Muscle layer of colon (tissue), 2 donors: ENCODE data around the gene GRAMD4.

Experiments used
- H3K27ac ChIP-seq: one replicate; pipeline ENCODE4 v1.7.0; 2013; ENCODE audit warnings: low read depth, mild to moderate bottlenecking, low read length, moderate library complexity
- H3K27me3 ChIP-seq, 2 donors: one replicate each; pipeline ENCODE4 v1.7.0; 2013; ENCODE audit warnings: low read length in 2 of 2, mild to moderate bottlenecking in 2 of 2; ENCODE audit not compliant: insufficient read depth in 2 of 2, control insufficient read depth in 1 of 2
- H3K36me3 ChIP-seq: one replicate; pipeline ENCODE4 v1.7.0; 2013; ENCODE audit warnings: mild to moderate bottlenecking, low read length; ENCODE audit not compliant: insufficient read depth
- H3K4me1 ChIP-seq: one replicate; pipeline ENCODE4 v1.7.0; 2013; ENCODE audit warnings: mild to moderate bottlenecking, low read length; ENCODE audit not compliant: insufficient read depth
- H3K4me3 ChIP-seq, 2 donors: one replicate each; pipeline ENCODE4 v1.7.0; 2013; ENCODE audit warnings: low read length in 2 of 2, low read depth in 1 of 2, mild to moderate bottlenecking in 1 of 2, moderate library complexity in 1 of 2
- H3K9ac ChIP-seq: one replicate; pipeline ENCODE4 v1.7.0; 2013; ENCODE audit warnings: low read length
- H3K9me3 ChIP-seq: one replicate; pipeline ENCODE4 v1.7.0; 2013; ENCODE audit warnings: mild to moderate bottlenecking, low read length
- donor health status: abdominal sarcoma.
- donor health status: Adenocarcinoma of cecum.

The GRAMD4 gene

DNA sequence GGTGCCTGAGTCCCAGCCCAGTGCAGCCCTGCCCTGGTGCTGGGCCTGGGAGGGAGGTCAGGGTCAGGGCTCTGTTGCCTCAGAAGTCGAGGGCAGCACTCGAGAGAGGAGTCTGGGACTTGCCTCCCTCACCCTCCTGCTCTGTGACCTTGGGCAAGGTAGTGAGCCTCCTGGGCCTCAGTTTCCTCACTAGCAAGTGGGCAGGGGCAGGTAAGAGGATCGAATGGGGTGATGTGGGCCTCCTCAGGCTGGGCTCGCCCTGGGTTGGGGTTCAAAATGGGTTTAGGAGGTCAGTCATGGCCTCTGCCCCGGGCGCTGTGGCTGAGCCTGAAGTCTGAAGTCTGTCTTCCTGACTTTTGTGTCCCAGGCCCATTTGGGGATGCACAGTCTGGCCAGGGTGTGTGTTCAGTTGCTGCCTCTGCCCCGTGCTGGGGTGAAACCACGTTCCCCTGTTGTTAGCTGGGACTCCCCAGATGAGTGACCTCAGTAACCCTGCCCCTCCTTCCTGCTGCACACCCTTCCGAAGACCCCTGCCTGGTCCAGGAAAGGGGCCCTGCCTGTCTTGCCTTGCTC lies 41.8 kb upstream of the GRAMD4 start:
- H3K27ac ChIP-seq, result peak overlapping the region; percentile 35
- H3K9me3 ChIP-seq, result no peaks in the 10 kb centered on the region
- no peaks in the 10 kb centered on the region for H3K27me3 ChIP-seq
- H3K36me3 ChIP-seq, result no peaks in the 10 kb centered on the region
- H3K4me3 ChIP-seq, result peak overlapping the region; percentile 64 to 76
- H3K4me1 ChIP-seq, result peaks cover 29% of the 10 kb centered on the region
- peak overlapping the region; percentile 14 for H3K9ac ChIP-seq

DNA sequence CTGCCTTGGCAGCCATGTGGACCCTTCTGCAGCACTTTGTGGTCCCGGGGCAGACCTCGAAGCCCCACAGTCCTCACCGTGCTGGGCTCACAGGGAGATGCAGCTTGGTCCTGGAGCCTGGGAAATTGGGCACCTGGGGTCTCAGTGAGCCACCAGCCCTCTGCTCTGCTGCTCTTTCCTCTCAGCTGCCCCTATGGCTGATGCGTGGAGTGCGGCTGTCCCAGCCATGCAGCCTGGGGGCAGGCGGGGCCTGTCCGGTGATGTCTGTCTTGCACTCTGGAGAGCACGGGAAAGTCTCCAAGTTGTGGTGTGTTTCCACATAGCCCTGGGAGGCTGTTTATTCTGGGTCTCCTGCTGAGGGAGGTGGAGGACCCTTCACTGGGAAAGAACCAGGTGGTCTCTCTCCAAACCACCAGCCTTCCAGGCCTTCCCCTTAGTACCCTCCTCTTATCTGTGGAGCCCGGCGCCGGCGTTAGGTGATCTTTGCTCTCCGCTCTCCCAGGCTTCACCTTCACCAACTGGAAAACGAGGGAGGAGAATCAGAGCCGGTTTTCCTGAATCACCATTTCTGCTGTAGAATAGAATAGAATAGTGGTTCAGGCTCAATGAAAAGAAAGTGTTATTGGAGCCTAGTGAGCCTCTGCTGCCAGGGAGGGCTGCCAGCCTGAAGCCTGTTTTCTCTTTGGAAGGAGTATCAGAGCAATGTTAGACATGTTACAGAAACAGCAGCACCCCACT lies 41.2 kb upstream of the GRAMD4 start:
- Histone ChIP-seq H3K27ac (peak overlapping the region; percentile 35), H3K36me3 (no peaks in the 10 kb centered on the region), H3K9me3 (no peaks in the 10 kb centered on the region), H3K27me3 (no peaks in the 10 kb centered on the region), H3K4me3 (peak overlapping the region; percentile 64 to 76), H3K9ac (peak overlapping the region; percentile 14), H3K4me1 (peaks cover 29% of the 10 kb centered on the region)

DNA sequence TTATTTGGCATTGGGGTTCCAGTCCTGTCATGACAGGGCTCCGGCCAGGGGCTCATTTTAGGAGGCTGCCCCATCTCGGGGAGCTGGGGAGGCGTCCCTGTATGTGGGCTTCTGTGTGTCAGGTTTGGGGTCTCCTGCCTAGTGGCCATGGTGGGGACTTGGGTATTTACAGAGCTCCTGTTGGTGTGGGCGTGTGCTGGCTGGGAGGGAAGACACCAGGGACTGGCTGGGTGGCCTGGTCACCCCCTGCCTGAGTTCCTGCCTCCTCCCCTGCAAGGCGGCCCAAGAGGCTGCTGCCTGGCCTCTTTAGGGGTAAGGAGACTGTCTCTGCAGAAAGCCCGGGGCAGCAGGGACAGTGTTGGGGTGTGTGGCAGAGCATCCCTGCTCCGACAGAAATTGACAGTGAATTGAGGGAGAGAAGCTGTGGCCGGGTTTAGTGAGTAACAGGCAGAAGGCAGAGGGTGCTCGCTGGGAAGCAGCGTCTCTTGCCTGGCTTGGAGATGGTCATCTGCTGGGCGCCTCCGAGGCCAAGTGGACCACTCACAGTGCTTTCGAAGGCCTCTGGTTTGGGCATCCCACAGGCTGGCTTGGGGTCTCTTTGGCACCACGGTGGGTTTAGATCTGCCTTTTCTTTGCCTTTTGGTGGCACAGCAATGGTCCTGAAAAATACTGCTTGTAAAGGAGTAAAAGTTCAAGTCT lies 40.3 kb upstream of the GRAMD4 start:
- no peak overlapping the region for H3K4me3 ChIP-seq
- H3K27me3 ChIP-seq, result no peaks in the 10 kb centered on the region
- H3K9ac ChIP-seq, result no peak overlapping the region
- no peaks in the 10 kb centered on the region for H3K36me3 ChIP-seq
- no peaks in the 10 kb centered on the region for H3K9me3 ChIP-seq
- no peak overlapping the region for H3K27ac ChIP-seq
- H3K4me1 ChIP-seq, result peaks cover 36% of the 10 kb centered on the region

DNA sequence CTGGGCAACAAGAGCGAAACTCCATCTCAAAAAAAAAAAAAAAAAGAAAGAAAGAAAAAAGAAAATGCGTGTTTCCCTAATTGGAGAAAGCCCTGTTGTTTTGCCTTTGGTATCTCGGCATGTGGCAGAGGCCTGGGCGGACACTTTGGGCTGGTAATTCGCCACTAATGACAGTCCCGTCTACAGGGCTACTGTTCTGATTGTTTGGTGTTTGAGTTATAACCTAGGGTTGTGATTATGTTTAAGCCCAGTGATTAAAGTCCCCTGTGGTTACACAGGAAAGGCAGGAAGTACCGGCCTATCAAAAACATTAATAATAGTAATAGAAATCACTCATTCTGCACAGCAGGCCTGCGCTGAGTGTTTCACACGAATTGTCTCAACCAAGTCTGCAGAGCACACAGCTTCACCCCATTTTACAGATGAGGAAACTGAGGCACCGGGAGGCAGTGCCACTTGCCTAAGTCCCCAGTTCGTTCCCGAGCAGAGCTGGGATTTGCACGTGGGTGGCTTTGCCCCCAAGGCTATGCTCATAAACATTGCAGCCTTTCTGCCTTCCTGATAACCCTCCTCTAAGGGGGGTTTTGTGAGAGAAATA lies 39.1 kb upstream of the GRAMD4 start:
- Histone ChIP-seq H3K9me3 (no peaks in the 10 kb centered on the region), H3K4me1 (peaks cover 34% of the 10 kb centered on the region), H3K27ac (no peak overlapping the region), H3K9ac (no peak overlapping the region), H3K4me3 (no peak overlapping the region), H3K27me3 (no peaks in the 10 kb centered on the region), H3K36me3 (no peaks in the 10 kb centered on the region)

DNA sequence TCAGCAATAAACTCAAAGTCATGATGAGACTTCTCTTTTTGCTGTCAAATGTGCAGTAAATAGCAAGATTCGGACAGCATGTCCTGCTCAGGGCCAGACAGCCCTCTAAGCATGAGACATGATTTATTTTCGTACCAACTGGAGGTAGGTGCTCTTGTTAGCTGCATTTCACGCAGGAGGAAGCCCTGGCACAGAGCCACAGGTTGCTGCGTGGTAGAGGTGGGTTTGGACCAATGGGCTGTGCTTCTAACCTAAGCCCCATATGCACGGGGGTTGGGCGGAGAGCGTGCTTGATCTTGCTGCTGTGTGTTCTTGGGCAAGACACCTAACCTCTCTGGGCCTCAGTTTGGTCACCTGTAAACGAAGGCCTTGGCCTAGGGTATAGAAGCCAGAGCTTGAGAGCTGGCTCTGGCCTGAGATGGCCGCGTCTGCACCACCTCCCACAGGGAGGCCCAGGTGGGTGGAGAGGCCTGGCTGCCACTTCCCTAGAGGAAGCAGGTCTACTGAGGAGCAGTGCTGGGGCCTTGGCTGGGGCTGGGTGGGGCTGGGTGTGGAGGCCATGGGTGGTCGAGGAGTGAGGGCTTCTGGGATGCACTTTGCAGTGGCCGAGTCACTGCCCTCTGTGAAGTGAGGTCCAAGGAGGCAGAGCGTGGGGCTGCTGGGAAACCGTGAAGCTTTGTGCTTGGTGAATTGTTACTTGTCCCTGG lies 38.5 kb upstream of the GRAMD4 start:
- Histone ChIP-seq H3K9ac (no peak overlapping the region), H3K4me1 (peaks cover 32% of the 10 kb centered on the region), H3K27me3 (no peaks in the 10 kb centered on the region), H3K9me3 (no peaks in the 10 kb centered on the region), H3K4me3 (no peak overlapping the region), H3K27ac (no peak overlapping the region), H3K36me3 (no peaks in the 10 kb centered on the region)

DNA sequence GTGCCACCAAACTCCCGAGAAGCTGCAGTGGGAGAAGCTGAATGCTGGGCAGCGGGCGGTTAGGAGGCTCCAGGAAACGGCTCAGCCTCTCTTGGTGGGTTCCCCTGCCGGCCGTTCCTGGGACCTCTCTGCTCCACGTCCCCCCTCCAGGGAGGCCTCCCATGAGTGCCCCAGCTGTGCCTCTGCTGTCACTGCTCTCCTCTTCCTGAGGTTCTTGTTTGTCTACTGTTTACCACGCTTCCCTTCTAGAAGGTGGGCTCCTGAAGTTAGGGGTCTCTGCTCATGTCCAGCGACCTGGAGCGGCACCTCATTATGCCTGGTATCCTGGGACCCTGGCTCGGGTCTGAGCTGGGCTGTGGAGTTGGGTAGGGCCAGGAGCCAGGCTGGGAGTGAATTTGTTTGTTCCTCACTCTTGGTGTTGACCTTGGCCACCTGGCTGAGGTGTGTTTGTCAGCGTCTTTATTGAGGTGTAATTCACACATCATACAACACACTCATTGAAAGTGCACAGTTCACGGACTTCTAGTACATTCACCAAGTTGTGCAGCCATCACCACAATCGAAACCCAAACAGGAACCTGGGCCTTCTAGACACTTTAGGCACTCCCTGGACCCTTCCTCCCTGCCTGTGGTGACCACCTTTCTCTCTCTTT lies 37.8 kb upstream of the GRAMD4 start:
- Histone ChIP-seq H3K4me3 (no peak overlapping the region), H3K36me3 (no peaks in the 10 kb centered on the region), H3K27ac (no peak overlapping the region), H3K4me1 (peaks cover 37% of the 10 kb centered on the region), H3K27me3 (no peaks in the 10 kb centered on the region), H3K9me3 (no peaks in the 10 kb centered on the region), H3K9ac (no peak overlapping the region)

DNA sequence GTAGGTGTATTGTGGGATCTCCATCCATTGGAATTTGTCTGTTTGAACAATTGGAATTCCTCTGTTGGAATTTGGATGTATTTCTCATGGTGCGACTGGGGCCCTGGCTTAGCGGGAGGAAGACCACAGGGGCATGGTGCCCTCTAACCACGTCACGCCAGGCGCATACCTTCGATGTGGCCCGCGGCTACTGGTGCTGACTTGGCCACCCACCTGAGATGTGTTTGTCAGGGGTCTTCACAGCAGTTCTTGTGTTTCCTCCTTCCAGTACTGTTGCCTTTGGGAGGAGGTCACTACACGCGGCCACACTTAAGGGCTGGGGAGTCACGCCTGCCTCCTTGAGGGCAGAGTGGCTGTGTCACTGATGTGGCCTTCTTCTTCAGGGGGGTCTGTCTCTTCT lies 36.6 kb upstream of the GRAMD4 start:
- Histone ChIP-seq H3K9ac (no peak overlapping the region), H3K27me3 (no peaks in the 10 kb centered on the region), H3K4me1 (peaks cover 28% of the 10 kb centered on the region), H3K36me3 (no peaks in the 10 kb centered on the region), H3K27ac (no peak overlapping the region), H3K9me3 (no peaks in the 10 kb centered on the region), H3K4me3 (no peak overlapping the region)

DNA sequence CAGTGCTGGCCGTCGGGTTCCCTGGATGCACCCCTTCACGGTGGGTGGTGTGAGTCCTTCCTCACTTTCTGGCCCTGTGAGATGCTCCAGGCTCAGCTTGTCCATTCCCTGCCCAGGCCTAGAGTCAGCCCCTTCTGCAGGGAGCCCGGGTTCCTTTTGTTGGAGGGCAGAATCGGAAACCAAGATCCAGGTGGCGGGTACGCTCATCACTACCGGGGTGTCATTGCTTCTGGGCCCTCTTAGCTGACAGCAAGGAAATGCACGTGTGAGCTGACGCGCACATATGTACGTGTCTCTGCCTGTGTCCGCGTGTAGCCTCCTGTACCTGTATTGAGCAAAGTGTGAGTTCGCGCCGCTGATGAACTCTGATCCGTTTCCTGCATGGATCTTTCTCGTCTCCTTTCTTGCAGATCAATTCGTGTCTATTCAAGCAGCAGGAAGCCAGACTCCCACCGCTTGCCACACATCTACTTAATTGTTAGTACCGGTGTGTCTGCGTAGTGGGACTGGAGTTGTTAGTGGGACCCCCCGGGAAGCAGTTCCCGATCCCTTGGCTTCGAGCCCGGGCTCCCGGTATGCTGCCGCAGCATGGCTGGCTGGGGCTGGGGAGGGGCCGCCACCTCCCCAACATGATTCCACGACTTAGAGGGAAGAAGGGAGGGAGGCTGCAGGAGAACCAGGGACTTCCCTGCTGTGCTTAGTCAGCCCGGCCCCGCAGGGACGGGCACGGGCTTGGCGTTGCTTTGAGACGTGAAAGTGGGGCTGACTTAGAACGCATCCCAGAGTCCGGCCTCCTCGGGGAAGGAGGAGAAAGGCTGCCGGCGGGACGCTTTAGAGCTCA lies 35.9 kb upstream of the GRAMD4 start:
- no peaks in the 10 kb centered on the region for H3K9me3 ChIP-seq
- H3K4me3 ChIP-seq, result peak overlapping the region in 1 of 2 donors; percentile 14
- H3K27ac ChIP-seq, result no peak overlapping the region
- H3K36me3 ChIP-seq, result no peaks in the 10 kb centered on the region
- no peak overlapping the region for H3K9ac ChIP-seq
- H3K27me3 ChIP-seq, result no peaks in the 10 kb centered on the region
- H3K4me1 ChIP-seq, result peaks cover 21% of the 10 kb centered on the region

DNA sequence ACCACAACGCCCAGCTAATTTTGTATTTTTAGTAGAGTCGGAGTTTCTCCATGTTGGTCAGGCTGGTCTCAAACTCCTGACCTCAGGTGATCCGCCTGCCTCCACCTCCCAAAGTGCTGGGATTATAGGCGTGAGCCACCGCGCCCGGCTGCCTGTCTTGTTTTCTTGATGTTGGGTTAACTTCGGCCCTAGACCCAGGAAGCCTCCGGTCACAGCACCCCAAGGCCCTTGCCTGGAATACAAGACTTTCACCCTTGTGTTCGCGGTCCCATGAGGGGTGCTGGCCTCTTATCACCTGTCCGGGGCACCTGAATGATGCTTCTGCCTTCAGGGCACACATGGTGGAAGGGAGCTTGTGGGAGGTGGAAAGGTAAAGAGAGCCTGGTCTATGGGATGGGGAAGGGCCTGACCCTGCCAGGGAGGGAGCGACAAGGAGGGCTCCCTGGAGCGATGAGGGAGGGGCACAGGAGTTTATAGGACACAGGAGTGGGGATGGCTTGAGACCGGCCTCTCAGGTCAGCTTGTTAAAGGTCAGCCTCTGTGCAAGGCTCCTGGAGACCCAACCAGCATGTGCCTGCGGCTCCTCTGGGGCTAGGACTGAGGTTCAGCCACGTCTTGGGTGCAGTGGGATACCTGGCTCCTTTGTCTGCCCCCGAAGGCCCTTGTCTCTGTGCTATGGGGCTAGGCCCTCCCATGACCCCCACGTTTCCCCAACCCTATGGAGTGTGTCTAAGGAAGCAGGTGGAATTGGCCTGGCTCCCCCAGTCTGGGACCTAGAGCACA lies 34.7 kb upstream of the GRAMD4 start:
- Histone ChIP-seq H3K9me3 (no peaks in the 10 kb centered on the region), H3K4me1 (peaks cover 14% of the 10 kb centered on the region), H3K9ac (no peak overlapping the region), H3K27me3 (no peaks in the 10 kb centered on the region), H3K4me3 (no peak overlapping the region), H3K36me3 (no peaks in the 10 kb centered on the region), H3K27ac (no peak overlapping the region)

DNA sequence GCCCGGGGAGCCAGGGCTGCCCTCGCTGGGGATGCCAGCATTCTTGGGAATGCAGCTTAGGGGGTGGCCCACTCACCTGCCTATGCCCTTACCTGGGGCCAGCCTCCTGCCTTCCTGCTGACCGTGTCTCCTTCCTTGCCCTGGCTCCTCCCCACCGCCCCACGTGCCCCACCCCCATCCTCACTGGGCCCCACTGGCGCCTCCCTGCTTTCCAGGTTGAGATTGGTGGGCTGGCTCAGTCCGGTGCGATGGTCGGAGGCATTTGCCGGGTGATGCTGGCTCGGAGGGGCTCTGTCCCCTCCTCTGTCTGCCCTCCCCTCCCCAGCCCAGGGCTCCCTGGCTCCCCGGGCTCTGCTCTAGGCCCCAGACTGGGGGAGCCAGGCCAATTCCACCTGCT lies 34.1 kb upstream of the GRAMD4 start:
- Histone ChIP-seq H3K4me3 (no peak overlapping the region), H3K9me3 (no peaks in the 10 kb centered on the region), H3K27me3 (no peaks in the 10 kb centered on the region), H3K36me3 (no peaks in the 10 kb centered on the region), H3K4me1 (peaks cover 14% of the 10 kb centered on the region), H3K9ac (no peak overlapping the region), H3K27ac (no peak overlapping the region)
